Chondrocyte (in vitro differentiated cells): ENCODE measurements around the gene BRK1. TPM values are rescaled to one million over a fixed set of nuclear protein-coding genes. Genes with fewer than 3 reads are reported as not detected.
A peak's percentile ranks its signal among the peaks of the same experiment; 100 is the strongest.
"Not testable (repeated sequence)": the region's sequence is repeated elsewhere in the genome, so short reads cannot be mapped to it uniquely, and the experiment has no call there.

Experiments used
- DNase-seq: peaks from one replicate; pipeline ENCODE4 v3.0.0; 2021; ENCODE audit warnings: mixed read lengths, low spot score
- H3K27ac Mint-ChIP-seq: one replicate; pipeline ENCODE4 v1.8.0; 2021; ENCODE audit warnings: mild to moderate bottlenecking, moderate library complexity, mixed read lengths; ENCODE audit not compliant: unreplicated experiment
- H3K27me3 Mint-ChIP-seq: 2 replicates; pipeline ENCODE4 v1.8.0; 2021; ENCODE audit warnings: low read depth, mixed read lengths
- H3K36me3 Mint-ChIP-seq: 2 replicates; pipeline ENCODE4 v1.8.0; 2021; ENCODE audit warnings: low read depth, mixed read lengths
- H3K4me1 Mint-ChIP-seq: 2 replicates; pipeline ENCODE4 v1.8.0; 2021; ENCODE audit warnings: low read depth, mild to moderate bottlenecking, mixed read lengths
- H3K4me3 Mint-ChIP-seq: one replicate; pipeline ENCODE4 v1.8.0; 2021; ENCODE audit warnings: mild to moderate bottlenecking, moderate library complexity, mixed read lengths; ENCODE audit not compliant: unreplicated experiment
- H3K9me3 Mint-ChIP-seq: 2 replicates; pipeline ENCODE4 v1.8.0; 2021; ENCODE audit warnings: low read depth, mixed read lengths
- CTCF ChIP-seq: fragments of 200-600 bp; sonication (generic); IDR thresholded peaks from 2 replicates; pipeline ENCODE4 v1.5.0; 2021; ENCODE audit warnings: antibody characterized with exemption, mild to moderate bottlenecking, moderate library complexity
- total RNA-seq: library from RNA; stranded (reverse); gene quantifications from 3 replicates; pipeline ENCODE4 v1.2.1, GENCODE V29; 2021

Gene BRK1
- total RNA-seq, 1 donor from 2014 or later, result 113 TPM

- no peak for TF ChIP-seq CTCF
- H3K27me3 Mint-ChIP-seq, result no peaks in the 10 kb centered on the region
- DNase-seq, result no peak
- no peaks in the 10 kb centered on the region for H3K9me3 Mint-ChIP-seq
- H3K4me3 Mint-ChIP-seq, result no peak overlapping the region
- no peak overlapping the region for H3K27ac Mint-ChIP-seq
- H3K36me3 Mint-ChIP-seq, result peaks cover 17% of the 10 kb centered on the region
- no peaks in the 10 kb centered on the region for H3K4me1 Mint-ChIP-seq
These were observed 39.1 kb downstream of the BRK1 start for GRCh38 chr3:10154335-10155122.

GRCh38 chr3:10155123-10155472 is 39.6 kb downstream of the BRK1 start:
- Mint-ChIP-seq H3K27me3 (no peaks in the 10 kb centered on the region), H3K4me1 (no peaks in the 10 kb centered on the region), H3K36me3 (peaks cover 15% of the 10 kb centered on the region), H3K9me3 (no peaks in the 10 kb centered on the region), H3K4me3 (no peak overlapping the region), H3K27ac (no peak overlapping the region)
- no peak for DNase-seq
- TF ChIP-seq CTCF, result no peak

GRCh38 chr3:10155658-10156057 is 40.2 kb downstream of the BRK1 start:
- H3K36me3 Mint-ChIP-seq, result peaks cover 10% of the 10 kb centered on the region
- no peaks in the 10 kb centered on the region for H3K27me3 Mint-ChIP-seq
- no peak overlapping the region for H3K4me3 Mint-ChIP-seq
- no peak overlapping the region for H3K27ac Mint-ChIP-seq
- H3K9me3 Mint-ChIP-seq, result no peaks in the 10 kb centered on the region
- no peak for TF ChIP-seq CTCF
- no peak for DNase-seq
- H3K4me1 Mint-ChIP-seq, result no peaks in the 10 kb centered on the region

GRCh38 chr3:10157031-10157430 is 41.6 kb downstream of the BRK1 start:
- no peaks in the 10 kb centered on the region for H3K27me3 Mint-ChIP-seq
- no peaks in the 10 kb centered on the region for H3K4me1 Mint-ChIP-seq
- no peak overlapping the region for H3K27ac Mint-ChIP-seq
- H3K9me3 Mint-ChIP-seq, result no peaks in the 10 kb centered on the region
- no peak for DNase-seq
- peaks cover 4% of the 10 kb centered on the region for H3K36me3 Mint-ChIP-seq
- H3K4me3 Mint-ChIP-seq, result no peak overlapping the region
- TF ChIP-seq CTCF, result no peak

- H3K36me3 Mint-ChIP-seq, H3K9me3 Mint-ChIP-seq, DNase-seq, H3K4me3 Mint-ChIP-seq, H3K27me3 Mint-ChIP-seq, H3K4me1 Mint-ChIP-seq: not testable (repeated sequence)
- peak overlapping the region; percentile 1 for H3K27ac Mint-ChIP-seq
These were observed 43.1 kb downstream of the BRK1 start for GRCh38 chr3:10158555-10158954.

GRCh38 chr3:10160346-10160745 is 44.9 kb downstream of the BRK1 start:
- TF ChIP-seq CTCF, result no peak

More at GRCh38 chr3:10160346-10160745, 44.9 kb downstream of the BRK1 start:
- H3K27me3 Mint-ChIP-seq, result no peaks in the 10 kb centered on the region
- H3K9me3 Mint-ChIP-seq, result no peaks in the 10 kb centered on the region
- H3K4me3 Mint-ChIP-seq, result no peak overlapping the region
- H3K27ac Mint-ChIP-seq, result no peak overlapping the region
- no peaks in the 10 kb centered on the region for H3K36me3 Mint-ChIP-seq
- no peaks in the 10 kb centered on the region for H3K4me1 Mint-ChIP-seq
- no peak for DNase-seq
